ENCODE data around the gene EFCAB11. TPM values are rescaled to one million over a fixed set of nuclear protein-coding genes. Genes with fewer than 3 reads are reported as not detected.

EFCAB11 gene
- total and polyA plus RNA-seq, 8 donors = 5.3 to 13.9 (median 11.3) TPM

DNA sequence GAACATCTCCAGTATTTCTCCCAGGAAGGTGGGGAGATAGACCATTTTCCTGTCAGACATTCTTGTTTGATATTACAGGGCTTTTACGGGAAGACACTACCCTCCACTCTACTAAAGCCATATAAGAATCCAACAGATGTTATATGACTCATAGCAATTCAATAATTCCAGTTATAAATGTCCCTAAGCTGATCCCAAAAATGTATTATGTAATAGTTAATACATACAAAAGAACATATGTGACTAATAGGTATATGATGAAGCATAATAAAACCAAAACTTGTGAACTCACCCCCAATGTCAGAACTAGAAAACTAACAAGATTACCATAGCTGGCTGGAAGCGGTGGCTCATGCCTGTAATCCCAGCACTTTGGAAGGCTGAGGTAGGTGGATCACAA is 84.2 kb downstream of the EFCAB11 start:
- Histone ChIP-seq H3K4me1 (no peaks in the 10 kb centered on the region), H3K9me3 (peaks cover 0 to 26% of the 10 kb centered on the region in 2 donors), H3K4me3 (no peak overlapping the region), H3K27me3 (no peaks in the 10 kb centered on the region), H3K36me3 (no peaks in the 10 kb centered on the region), H3K27ac (no peak overlapping the region)
- ATAC-seq (no peak), DNase-seq (no peak)
- TF ChIP-seq, protein P1, sequence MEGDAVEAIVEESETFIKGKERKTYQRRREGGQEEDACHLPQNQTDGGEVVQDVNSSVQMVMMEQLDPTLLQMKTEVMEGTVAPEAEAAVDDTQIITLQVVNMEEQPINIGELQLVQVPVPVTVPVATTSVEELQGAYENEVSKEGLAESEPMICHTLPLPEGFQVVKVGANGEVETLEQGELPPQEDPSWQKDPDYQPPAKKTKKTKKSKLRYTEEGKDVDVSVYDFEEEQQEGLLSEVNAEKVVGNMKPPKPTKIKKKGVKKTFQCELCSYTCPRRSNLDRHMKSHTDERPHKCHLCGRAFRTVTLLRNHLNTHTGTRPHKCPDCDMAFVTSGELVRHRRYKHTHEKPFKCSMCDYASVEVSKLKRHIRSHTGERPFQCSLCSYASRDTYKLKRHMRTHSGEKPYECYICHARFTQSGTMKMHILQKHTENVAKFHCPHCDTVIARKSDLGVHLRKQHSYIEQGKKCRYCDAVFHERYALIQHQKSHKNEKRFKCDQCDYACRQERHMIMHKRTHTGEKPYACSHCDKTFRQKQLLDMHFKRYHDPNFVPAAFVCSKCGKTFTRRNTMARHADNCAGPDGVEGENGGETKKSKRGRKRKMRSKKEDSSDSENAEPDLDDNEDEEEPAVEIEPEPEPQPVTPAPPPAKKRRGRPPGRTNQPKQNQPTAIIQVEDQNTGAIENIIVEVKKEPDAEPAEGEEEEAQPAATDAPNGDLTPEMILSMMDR (IDR thresholded peaks at IDR 0.05) = no peak
- intact Hi-C loops (cut with DNase I) = no loop called here

DNA sequence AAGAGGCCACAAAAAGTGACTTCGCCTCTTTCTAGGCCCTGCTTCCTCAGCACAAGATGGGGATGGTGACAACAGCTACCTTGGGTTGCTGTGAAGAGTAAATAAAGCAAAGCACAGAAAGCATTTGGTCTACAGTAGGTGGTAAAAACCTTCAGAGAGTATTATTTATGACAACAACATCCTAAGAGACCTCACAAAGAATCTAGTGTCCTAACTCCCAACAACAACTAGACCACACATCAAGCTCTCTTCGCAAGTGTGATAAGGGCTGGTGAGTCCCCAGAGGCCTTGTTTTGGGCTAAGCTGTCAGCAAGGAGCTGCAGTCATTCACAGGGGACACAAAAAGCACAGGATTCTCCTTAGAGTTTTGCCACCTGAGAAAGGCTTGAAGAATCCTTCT is 84.9 kb downstream of the EFCAB11 start:
- Histone ChIP-seq H3K4me1 (no peaks in the 10 kb centered on the region), H3K36me3 (no peaks in the 10 kb centered on the region), H3K27ac (no peak overlapping the region), H3K4me3 (no peak overlapping the region), H3K27me3 (no peaks in the 10 kb centered on the region), H3K9me3 (peaks cover 0 to 23% of the 10 kb centered on the region in 2 donors)
- ATAC-seq (no peak), DNase-seq (no peak)
- TF ChIP-seq, protein P1 (IDR thresholded peaks at IDR 0.05) = no peak
- intact Hi-C loops (cut with DNase I) = no loop called here

DNA sequence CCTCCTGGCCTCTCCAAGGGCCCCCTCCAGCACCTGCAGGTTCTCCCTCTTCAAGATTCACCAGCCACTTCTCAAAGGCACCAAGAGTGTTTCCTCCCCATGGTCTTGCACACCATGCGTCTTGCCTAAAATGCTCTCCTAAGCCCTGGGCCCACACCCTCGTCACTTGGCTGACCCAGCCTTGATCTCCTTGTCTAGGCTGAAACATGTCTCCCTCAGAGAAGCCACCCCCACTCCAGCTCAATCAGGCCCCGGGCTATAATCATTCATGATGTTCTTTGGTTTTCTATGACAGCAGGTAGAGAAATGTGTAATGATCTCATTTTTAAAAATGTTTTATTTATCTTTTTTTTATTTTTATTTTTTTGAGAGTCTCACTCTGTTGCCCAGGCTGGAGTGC is 88.1 kb downstream of the EFCAB11 start:
- DNase-seq (no peak), ATAC-seq (no peak)
- Histone ChIP-seq H3K4me1 (no peaks in the 10 kb centered on the region), H3K27me3 (no peaks in the 10 kb centered on the region), H3K36me3 (no peaks in the 10 kb centered on the region), H3K9me3 (peaks cover 0 to 11% of the 10 kb centered on the region in 2 donors), H3K27ac (no peak overlapping the region), H3K4me3 (no peak overlapping the region)
- TF ChIP-seq, protein P1 (IDR thresholded peaks at IDR 0.05) = no peak
- intact Hi-C loops (cut with DNase I) = no loop called here

DNA sequence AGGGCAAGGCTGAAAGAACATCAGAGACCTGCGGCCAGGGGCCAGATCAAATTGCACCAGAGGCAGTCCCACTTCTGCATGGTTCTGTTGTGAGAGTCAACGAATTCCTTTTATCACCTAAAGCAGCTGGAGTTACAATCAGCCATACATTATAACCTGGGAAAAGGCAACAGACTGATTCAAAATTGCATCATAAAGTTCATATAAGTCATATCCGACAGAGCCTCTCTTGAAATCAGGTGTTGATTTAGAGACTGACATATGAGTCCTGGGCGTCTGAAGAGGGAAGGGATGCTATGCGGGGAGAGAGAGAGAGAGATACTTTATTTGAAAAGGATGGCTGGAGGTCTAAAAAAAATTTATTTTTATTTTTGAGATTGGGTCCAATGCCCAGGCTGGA is 89.4 kb downstream of the EFCAB11 start:
- Histone ChIP-seq H3K27ac (no peak overlapping the region), H3K9me3 (peaks cover 0 to 11% of the 10 kb centered on the region in 2 donors), H3K4me1 (no peaks in the 10 kb centered on the region), H3K27me3 (no peaks in the 10 kb centered on the region), H3K4me3 (no peak overlapping the region), H3K36me3 (no peaks in the 10 kb centered on the region)
- DNase-seq (no peak), ATAC-seq (no peak)
- intact Hi-C loops (cut with DNase I) = no loop called here
- TF ChIP-seq, protein P1 (IDR thresholded peaks at IDR 0.05) = no peak

DNA sequence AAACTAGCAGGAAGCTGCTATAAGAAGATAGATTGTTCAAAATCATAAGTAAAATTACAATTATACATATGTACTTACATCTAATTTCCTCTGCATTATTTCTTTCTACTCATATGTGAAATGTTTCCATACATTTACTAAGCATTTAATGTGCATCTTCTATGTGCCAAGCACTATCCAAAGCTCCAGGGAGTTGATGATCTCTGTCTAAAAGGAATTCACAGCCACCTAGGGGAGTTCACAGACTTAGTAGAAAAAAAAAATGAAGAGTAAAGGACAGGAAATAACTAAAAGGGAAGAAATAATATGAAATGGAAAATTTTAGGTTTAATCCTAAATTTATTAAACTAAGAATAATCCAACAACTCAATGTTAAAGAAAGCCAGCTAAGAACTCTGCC is 91.7 kb downstream of the EFCAB11 start:
- no peaks in the 10 kb centered on the region for H3K36me3 ChIP-seq
- DNase-seq (no peak), ATAC-seq (no peak)
- no peaks in the 10 kb centered on the region for H3K27me3 ChIP-seq
- TF ChIP-seq, protein P1 (IDR thresholded peaks at IDR 0.05) = no peak
- intact Hi-C loops (cut with DNase I) = no loop called here
- H3K27ac ChIP-seq = no peak overlapping the region
- H3K4me3 ChIP-seq = no peak overlapping the region
- H3K4me1 ChIP-seq = no peaks in the 10 kb centered on the region
- peaks cover 0 to 6% of the 10 kb centered on the region in 2 donors for H3K9me3 ChIP-seq
